ENCODE data around the gene ST6GALNAC5. TPM values are rescaled to one million over a fixed set of nuclear protein-coding genes. Genes with fewer than 3 reads are reported as not detected.

The ST6GALNAC5 gene
- total RNA-seq, 2 experiments from 2014 or later = not detected

DNA sequence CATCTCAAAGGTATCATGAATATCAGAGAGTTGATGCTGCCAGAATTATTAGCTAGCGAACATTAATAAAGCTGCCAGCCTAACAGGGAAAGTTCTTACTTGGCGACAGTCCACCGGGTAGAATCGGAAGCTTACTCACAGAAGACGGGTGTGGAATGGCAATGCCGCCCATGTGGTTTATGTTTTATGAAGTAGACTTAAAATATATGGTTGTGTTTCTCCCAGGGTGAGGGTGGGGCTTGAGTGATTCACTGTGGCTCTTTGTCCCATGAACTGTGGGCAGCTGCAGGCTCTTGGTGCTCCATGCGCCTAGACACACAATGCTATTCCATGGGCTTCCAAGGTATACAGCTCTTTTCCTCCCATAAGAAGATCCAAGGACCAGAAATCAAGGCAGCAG, 189.2 kb downstream of the ST6GALNAC5 start:
- no peaks in the 10 kb centered on the region for H3K27me3 Mint-ChIP-seq
- H3K4me3 Mint-ChIP-seq = no peak overlapping the region
- H3K9me3 Mint-ChIP-seq = no peaks in the 10 kb centered on the region
- Histone ChIP-seq H3K9me3 (ENCODE audit: control insufficient read depth in 1 of 2, insufficient read depth in 1 of 2, low read length in 2 of 2) (no peaks in the 10 kb centered on the region), H3K27me3 (ENCODE audit: control insufficient read depth in 1 of 2, insufficient read depth in 2 of 2, low read length in 2 of 2) (peaks cover under 1 to 5% of the 10 kb centered on the region in 2 experiments), H3K36me3 (ENCODE audit: insufficient read depth, low read length) (no peaks in the 10 kb centered on the region), H3K27ac (ENCODE audit: low read depth in 1 of 2, low read length in 2 of 2) (no peak overlapping the region), H3K4me1 (ENCODE audit: insufficient read depth, low read length) (no peaks in the 10 kb centered on the region), H3K4me3 (ENCODE audit: low read length) (no peak overlapping the region)
- TF ChIP-seq, protein P1, sequence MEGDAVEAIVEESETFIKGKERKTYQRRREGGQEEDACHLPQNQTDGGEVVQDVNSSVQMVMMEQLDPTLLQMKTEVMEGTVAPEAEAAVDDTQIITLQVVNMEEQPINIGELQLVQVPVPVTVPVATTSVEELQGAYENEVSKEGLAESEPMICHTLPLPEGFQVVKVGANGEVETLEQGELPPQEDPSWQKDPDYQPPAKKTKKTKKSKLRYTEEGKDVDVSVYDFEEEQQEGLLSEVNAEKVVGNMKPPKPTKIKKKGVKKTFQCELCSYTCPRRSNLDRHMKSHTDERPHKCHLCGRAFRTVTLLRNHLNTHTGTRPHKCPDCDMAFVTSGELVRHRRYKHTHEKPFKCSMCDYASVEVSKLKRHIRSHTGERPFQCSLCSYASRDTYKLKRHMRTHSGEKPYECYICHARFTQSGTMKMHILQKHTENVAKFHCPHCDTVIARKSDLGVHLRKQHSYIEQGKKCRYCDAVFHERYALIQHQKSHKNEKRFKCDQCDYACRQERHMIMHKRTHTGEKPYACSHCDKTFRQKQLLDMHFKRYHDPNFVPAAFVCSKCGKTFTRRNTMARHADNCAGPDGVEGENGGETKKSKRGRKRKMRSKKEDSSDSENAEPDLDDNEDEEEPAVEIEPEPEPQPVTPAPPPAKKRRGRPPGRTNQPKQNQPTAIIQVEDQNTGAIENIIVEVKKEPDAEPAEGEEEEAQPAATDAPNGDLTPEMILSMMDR (IDR thresholded peaks at IDR 0.05) = no peak
- ChIA-PET CTCF (no interaction called here), POLR2A (no interaction called here)
- DNase-seq = no peak
- no peak overlapping the region for H3K27ac Mint-ChIP-seq
- intact Hi-C loops (cut with DNase I, micrococcal nuclease) = no loop called here
- no peaks in the 10 kb centered on the region for H3K4me1 Mint-ChIP-seq (ENCODE audit: low read depth)
- no peak for ATAC-seq (ENCODE audit: poor library complexity)
- H3K36me3 Mint-ChIP-seq (ENCODE audit: low read depth) = no peaks in the 10 kb centered on the region

DNA sequence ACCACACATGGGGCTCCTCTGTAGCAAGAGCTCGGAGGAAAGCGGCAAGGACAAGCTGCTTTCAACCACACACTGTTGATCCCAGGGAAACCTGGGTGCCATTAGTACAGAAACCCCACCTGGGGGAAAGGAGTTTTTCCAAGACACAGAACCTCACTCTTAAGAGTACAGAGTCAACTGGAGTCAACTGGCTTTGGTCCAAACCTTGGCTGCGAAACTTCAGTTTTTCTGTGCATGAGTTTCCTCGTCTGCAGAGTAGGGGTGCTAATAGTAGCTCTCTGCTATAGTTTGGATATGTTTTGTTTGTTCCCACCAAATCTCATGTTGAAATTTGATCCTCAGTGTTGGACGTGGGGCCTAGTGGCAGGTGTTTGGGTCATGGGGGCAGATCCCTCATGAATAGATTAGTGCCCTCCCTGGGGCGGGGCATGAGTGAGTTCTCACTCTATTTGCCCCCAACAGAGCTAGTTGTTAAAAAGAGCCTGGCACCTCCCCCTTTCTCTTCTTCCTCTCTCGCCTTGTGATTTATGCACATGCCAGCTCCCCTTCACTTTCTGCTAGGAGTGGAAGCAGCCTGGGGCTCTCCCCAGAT, 190.8 kb downstream of the ST6GALNAC5 start:
- H3K27ac Mint-ChIP-seq = no peak overlapping the region
- ChIA-PET CTCF (no interaction called here), POLR2A (interaction anchor here (0.6 kb wide), 1 partner anchor 1833 kb away, joined by 3 read pairs; no protein-coding TSS in a partner anchor)
- DNase-seq (no peak), ATAC-seq (ENCODE audit: poor library complexity) (no peak)
- no peaks in the 10 kb centered on the region for H3K9me3 ChIP-seq (ENCODE audit: control insufficient read depth in 1 of 2, insufficient read depth in 1 of 2, low read length in 2 of 2)
- intact Hi-C loops (cut with DNase I, micrococcal nuclease) = no loop called here
- peaks cover 3 to 5% of the 10 kb centered on the region in 2 experiments for H3K27me3 ChIP-seq (ENCODE audit: control insufficient read depth in 1 of 2, insufficient read depth in 2 of 2, low read length in 2 of 2)
- TF ChIP-seq, protein P1 (IDR thresholded peaks at IDR 0.05) = no peak
- H3K36me3 Mint-ChIP-seq (ENCODE audit: low read depth) = no peaks in the 10 kb centered on the region
- H3K4me3 Mint-ChIP-seq = no peak overlapping the region
- H3K27me3 Mint-ChIP-seq = no peaks in the 10 kb centered on the region
- no peak overlapping the region for H3K27ac ChIP-seq (ENCODE audit: low read depth in 1 of 2, low read length in 2 of 2)
- no peaks in the 10 kb centered on the region for H3K4me1 ChIP-seq (ENCODE audit: insufficient read depth, low read length)
- no peaks in the 10 kb centered on the region for H3K4me1 Mint-ChIP-seq (ENCODE audit: low read depth)
- no peak overlapping the region for H3K4me3 ChIP-seq (ENCODE audit: low read length)
- no peaks in the 10 kb centered on the region for H3K9me3 Mint-ChIP-seq
- H3K36me3 ChIP-seq (ENCODE audit: insufficient read depth, low read length) = no peaks in the 10 kb centered on the region

DNA sequence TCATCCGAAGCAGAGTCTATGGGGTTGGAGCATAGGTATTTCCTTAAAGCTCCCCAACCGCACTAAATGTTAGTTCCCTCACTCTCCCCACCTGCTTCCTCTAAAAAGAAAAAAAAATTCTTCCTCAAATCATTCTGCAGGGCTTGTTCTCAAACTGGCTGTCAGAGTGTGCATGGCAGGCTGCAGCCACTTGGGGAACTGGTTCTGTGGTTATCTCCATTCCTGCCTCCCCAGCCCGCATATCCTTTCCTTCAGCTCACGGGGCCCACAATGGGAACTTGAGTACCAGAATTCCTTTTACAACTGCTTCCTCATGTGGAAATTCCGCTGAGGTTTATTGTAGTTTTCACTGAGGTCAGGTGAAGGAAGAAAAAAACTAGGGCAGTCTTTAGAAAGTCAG, 192.7 kb downstream of the ST6GALNAC5 start:
- ChIA-PET CTCF (no interaction called here), POLR2A (no interaction called here)
- H3K4me3 ChIP-seq (ENCODE audit: low read length) = no peak overlapping the region
- H3K27me3 ChIP-seq (ENCODE audit: control insufficient read depth in 1 of 2, insufficient read depth in 2 of 2, low read length in 2 of 2) = peaks cover 3 to 5% of the 10 kb centered on the region in 2 experiments
- no peaks in the 10 kb centered on the region for H3K36me3 ChIP-seq (ENCODE audit: insufficient read depth, low read length)
- no peak for ATAC-seq (ENCODE audit: poor library complexity)
- Mint-ChIP-seq H3K9me3 (no peaks in the 10 kb centered on the region), H3K36me3 (ENCODE audit: low read depth) (no peaks in the 10 kb centered on the region), H3K27me3 (peaks cover 4% of the 10 kb centered on the region), H3K27ac (no peak overlapping the region), H3K4me1 (ENCODE audit: low read depth) (no peaks in the 10 kb centered on the region), H3K4me3 (no peak overlapping the region)
- intact Hi-C loops (cut with DNase I, micrococcal nuclease) = no loop called here
- H3K4me1 ChIP-seq (ENCODE audit: insufficient read depth, low read length) = no peaks in the 10 kb centered on the region
- TF ChIP-seq, protein P1 (IDR thresholded peaks at IDR 0.05) = no peak
- DNase-seq = peak in 1 of 14 experiments; percentile 7
- no peak overlapping the region for H3K27ac ChIP-seq (ENCODE audit: low read depth in 1 of 2, low read length in 2 of 2)
- no peaks in the 10 kb centered on the region for H3K9me3 ChIP-seq (ENCODE audit: control insufficient read depth in 1 of 2, insufficient read depth in 1 of 2, low read length in 2 of 2)
